Mucosa of rectum (tissue), 2 donors: ENCODE data around the gene PPTC7.
"Not testable (repeated sequence)": the region's sequence is repeated elsewhere in the genome, so short reads cannot be mapped to it uniquely, and the experiment has no call there.

ENCODE experiments used
- H3K27ac ChIP-seq, 2 donors: one replicate each; pipeline ENCODE4 v1.7.0; 2013; ENCODE audit warnings: inconsistent platforms in 2 of 2, low read depth in 2 of 2, low read length in 2 of 2
- H3K27me3 ChIP-seq, 2 donors: one replicate each; pipeline ENCODE4 v1.7.0; 2013; ENCODE audit warnings: low read length in 2 of 2; ENCODE audit not compliant: control insufficient read depth in 2 of 2, insufficient read depth in 2 of 2
- H3K36me3 ChIP-seq, 2 donors: one replicate each; pipeline ENCODE4 v1.7.0; 2013; ENCODE audit warnings: low read length in 2 of 2; ENCODE audit not compliant: control insufficient read depth in 2 of 2, insufficient read depth in 2 of 2
- H3K4me1 ChIP-seq, 2 donors: one replicate each; pipeline ENCODE4 v1.7.0; 2013; ENCODE audit warnings: low read length in 2 of 2, mild to moderate bottlenecking in 1 of 2; ENCODE audit not compliant: control insufficient read depth in 2 of 2, insufficient read depth in 2 of 2
- H3K4me3 ChIP-seq, 2 donors: one replicate each; pipeline ENCODE4 v1.7.0; 2013; ENCODE audit warnings: low read length in 2 of 2
- H3K9ac ChIP-seq, 2 donors: one replicate each; pipeline ENCODE4 v1.7.0; 2013; ENCODE audit warnings: low read length in 2 of 2, low read depth in 1 of 2, mild to moderate bottlenecking in 1 of 2
- H3K9me3 ChIP-seq, 2 donors: one replicate each; pipeline ENCODE4 v1.7.0; 2013; ENCODE audit warnings: low read length in 2 of 2; ENCODE audit not compliant: control insufficient read depth in 2 of 2
- donor health status: healthy.
- donor health status: Normal muscosa, but diverticular disease.

Gene PPTC7

GRCh38 chr12:110549716-110550115 lies 33.4 kb downstream of the PPTC7 start:
- Histone ChIP-seq H3K27me3 (no peaks in the 10 kb centered on the region), H3K27ac (no peak overlapping the region), H3K4me3 (no peak overlapping the region), H3K9me3 (no peaks in the 10 kb centered on the region), H3K36me3 (peaks cover 17 to 18% of the 10 kb centered on the region in 2 donors), H3K4me1 (no peaks in the 10 kb centered on the region), H3K9ac (no peak overlapping the region)

GRCh38 chr12:110548678-110549077 lies 34.4 kb downstream of the PPTC7 start:
- Histone ChIP-seq H3K4me1 (peaks cover 0 to 5% of the 10 kb centered on the region in 2 donors), H3K9ac (no peak overlapping the region), H3K4me3 (no peak overlapping the region), H3K27ac (no peak overlapping the region), H3K36me3 (peaks cover 17 to 18% of the 10 kb centered on the region in 2 donors), H3K27me3 (no peaks in the 10 kb centered on the region), H3K9me3 (no peaks in the 10 kb centered on the region)

- H3K27ac ChIP-seq = no peak overlapping the region
- no peak overlapping the region for H3K4me3 ChIP-seq
- no peaks in the 10 kb centered on the region for H3K9me3 ChIP-seq
- H3K27me3 ChIP-seq = no peaks in the 10 kb centered on the region
- peaks cover 5 to 6% of the 10 kb centered on the region in 2 donors for H3K4me1 ChIP-seq
- H3K36me3 ChIP-seq = peaks cover 17 to 18% of the 10 kb centered on the region in 2 donors
- no peak overlapping the region for H3K9ac ChIP-seq
These were observed 36.0 kb downstream of the PPTC7 start for GRCh38 chr12:110547090-110547489.

GRCh38 chr12:110546339-110546738 lies 36.8 kb downstream of the PPTC7 start:
- Histone ChIP-seq H3K36me3 (peaks cover 17 to 18% of the 10 kb centered on the region in 2 donors), H3K4me1 (peaks cover 5 to 6% of the 10 kb centered on the region in 2 donors), H3K9ac (no peak overlapping the region), H3K27me3 (no peaks in the 10 kb centered on the region), H3K9me3 (no peaks in the 10 kb centered on the region), H3K27ac (no peak overlapping the region), H3K4me3 (no peak overlapping the region)

GRCh38 chr12:110545812-110546211 lies 37.3 kb downstream of the PPTC7 start:
- Histone ChIP-seq H3K4me3 (no peak overlapping the region), H3K4me1 (peaks cover 5 to 6% of the 10 kb centered on the region in 2 donors), H3K27ac (no peak overlapping the region), H3K27me3 (no peaks in the 10 kb centered on the region), H3K36me3 (peaks cover 13 to 14% of the 10 kb centered on the region in 2 donors), H3K9ac (no peak overlapping the region), H3K9me3 (no peaks in the 10 kb centered on the region)

GRCh38 chr12:110545259-110545658 lies 37.9 kb downstream of the PPTC7 start:
- not testable (repeated sequence) for H3K27me3 ChIP-seq, H3K9me3 ChIP-seq, H3K27ac ChIP-seq, H3K4me1 ChIP-seq, H3K9ac ChIP-seq, H3K4me3 ChIP-seq
- H3K36me3 ChIP-seq = peaks cover 13 to 14% of the 10 kb centered on the region in 2 donors

GRCh38 chr12:110543965-110544364 lies 39.2 kb downstream of the PPTC7 start:
- Histone ChIP-seq H3K4me3 (no peak overlapping the region), H3K9ac (no peak overlapping the region), H3K4me1 (peaks cover 6 to 12% of the 10 kb centered on the region in 2 donors)

GRCh38 chr12:110543252-110543959 lies 39.7 kb downstream of the PPTC7 start:
- H3K4me3 ChIP-seq = no peak overlapping the region
- peaks cover 8 to 18% of the 10 kb centered on the region in 2 donors for H3K4me1 ChIP-seq
- peaks cover 8 to 15% of the 10 kb centered on the region in 2 donors for H3K36me3 ChIP-seq
- no peaks in the 10 kb centered on the region for H3K9me3 ChIP-seq
- no peaks in the 10 kb centered on the region for H3K27me3 ChIP-seq
- H3K9ac ChIP-seq = no peak overlapping the region
- peak overlapping the region; percentile 64 to 68 for H3K27ac ChIP-seq

More at GRCh38 chr12:110543965-110544364, 39.2 kb downstream of the PPTC7 start:
- Histone ChIP-seq H3K27ac (peak overlapping the region; percentile 64 to 68), H3K27me3 (no peaks in the 10 kb centered on the region), H3K9me3 (no peaks in the 10 kb centered on the region), H3K36me3 (peaks cover 13 to 15% of the 10 kb centered on the region in 2 donors)

- H3K27ac ChIP-seq = no peak overlapping the region
- peaks cover 22 to 34% of the 10 kb centered on the region in 2 donors for H3K36me3 ChIP-seq
- peaks cover 24 to 28% of the 10 kb centered on the region in 2 donors for H3K4me1 ChIP-seq
- H3K4me3 ChIP-seq = no peak overlapping the region
- H3K9ac ChIP-seq = no peak overlapping the region
- no peaks in the 10 kb centered on the region for H3K9me3 ChIP-seq
- H3K27me3 ChIP-seq = no peaks in the 10 kb centered on the region
These were observed 43.1 kb downstream of the PPTC7 start for GRCh38 chr12:110540048-110540447.

GRCh38 chr12:110538869-110539622 lies 44.1 kb downstream of the PPTC7 start:
- Histone ChIP-seq H3K9me3 (no peaks in the 10 kb centered on the region), H3K9ac (no peak overlapping the region), H3K4me3 (no peak overlapping the region), H3K27ac (peak overlapping the region; percentile 58 to 74), H3K27me3 (no peaks in the 10 kb centered on the region), H3K4me1 (peaks cover 23 to 28% of the 10 kb centered on the region in 2 donors), H3K36me3 (peaks cover 22 to 35% of the 10 kb centered on the region in 2 donors)
